HepG2 (cell line): Measurements from ENCODE around the gene TRIM67. TPM values are rescaled to one million over a fixed set of nuclear protein-coding genes. Genes with fewer than 3 reads are reported as not detected.

Experiments
- ATAC-seq: fragments of 200-7000 bp; cut with Tn5 transposase; 3 replicates; pipeline ENCODE4 v1.9.1; 2020; ENCODE audit warnings: mild to moderate bottlenecking, moderate library complexity
- BruUV-seq: library from RNA; stranded (reverse); fragments of 400-500 nt; replicated peaks from 2 replicates; lab custom pipeline; 2021; lab: Mats Ljungman, UMichigan
- CTCF ChIA-PET: fragments of 300-600 bp; formaldehyde crosslinking; extraction: SDS; loops from one replicate; lab custom pipeline; 2021; ENCODE audit warnings: low total read pairs, inconsistent platforms, low intra/inter-chr PET ratio; lab: Yijun Ruan, JAX
- POLR2A ChIA-PET: fragments of 350-600 bp; sonication (Branson Sonifier 250); formaldehyde crosslinking; loops from one replicate; lab custom pipeline; 2020; ENCODE audit warnings: antibody characterized with exemption, inconsistent platforms; lab: Yijun Ruan, JAX
- DNase-seq: peaks from one replicate; pipeline ENCODE4 v3.0.0-alpha.2; 2015; ENCODE audit warnings: low spot score
- FAIRE-seq: peaks from 3 replicates; lab custom pipeline; 2011; peaks lifted over from hg19 to GRCh38; lab: Jason Lieb, UNC
- H2AFZ ChIP-seq: one replicate; pipeline ENCODE4 v1.6.1; 2011; ENCODE audit warnings: low read length, inconsistent platforms
- H3K27ac ChIP-seq: fragments of 300-600 bp; 3 replicates; pipeline ENCODE4 v1.8.0; 2011; ENCODE audit warnings: mixed run types, mild to moderate bottlenecking, mixed read lengths, low read length, inconsistent platforms; ENCODE audit not compliant: insufficient read depth; ENCODE audit errors: extremely low read length
- H3K27me3 ChIP-seq, 2 experiments: fragments of 200-600 bp in 1 of 2; 2 replicates in 1 of 2; 3 replicates in 1 of 2; pipeline versions ENCODE4 v1.6.0 to v1.8.0; 2011; ENCODE audit warnings: low read length in 2 of 2, mild to moderate bottlenecking in 2 of 2, moderate library complexity in 2 of 2, inconsistent platforms in 1 of 2; ENCODE audit not compliant: insufficient read depth in 2 of 2, control insufficient read depth in 1 of 2
- H3K36me3 ChIP-seq, 2 experiments: fragments of 200-600 bp in 1 of 2; replicated peaks in 1 of 2; 2 replicates in 1 of 2; 3 replicates in 1 of 2; pipeline versions ENCODE4 v1.5.1 to v1.8.0; 2011; ENCODE audit warnings: low read length in 2 of 2, inconsistent platforms in 1 of 2; ENCODE audit not compliant: insufficient read depth in 2 of 2, control insufficient read depth in 1 of 2
- H3K4me1 ChIP-seq: 2 replicates; pipeline ENCODE4 v1.5.1; 2012; ENCODE audit warnings: low read length, inconsistent platforms; ENCODE audit not compliant: insufficient read depth
- H3K4me2 ChIP-seq: 2 replicates; pipeline ENCODE4 v1.6.0; 2011; ENCODE audit warnings: low read depth, low read length, inconsistent platforms
- H3K4me3 ChIP-seq, 3 experiments: fragments of 200-600 bp in 1 of 3; sonication (generic), shearing (Covaris generic) in 1 of 3; replicated peaks in 1 of 3; 2 replicates each; pipeline ENCODE4 v1.5.1; 2011 to 2016; ENCODE audit warnings: low read length in 3 of 3, inconsistent platforms in 2 of 3, low read depth in 2 of 3, mild to moderate bottlenecking in 2 of 3, control low read depth in 1 of 3, mixed read lengths in 1 of 3; ENCODE audit not compliant: insufficient read depth in 1 of 3
- H3K79me2 ChIP-seq: one replicate; pipeline ENCODE4 v1.6.1; 2011; ENCODE audit warnings: low read length, inconsistent platforms; ENCODE audit not compliant: insufficient read depth
- H3K9ac ChIP-seq: 2 replicates; pipeline ENCODE4 v1.6.0; 2011; ENCODE audit warnings: mild to moderate bottlenecking, low read depth, low read length, inconsistent platforms; ENCODE audit not compliant: insufficient read depth
- H3K9me3 ChIP-seq: 2 replicates; pipeline ENCODE4 v1.5.1; 2012; ENCODE audit warnings: mild to moderate bottlenecking, low read length
- H4K20me1 ChIP-seq: 2 replicates; pipeline ENCODE4 v1.6.0; 2011; ENCODE audit warnings: inconsistent platforms, mild to moderate bottlenecking, low read length, moderate library complexity; ENCODE audit not compliant: insufficient read depth
- BORCS8-MEF2B ChIP-seq: sonication (generic); formaldehyde crosslinking; IDR thresholded peaks from 2 replicates; pipeline ENCODE4 v1.8.0; 2022; ENCODE audit warnings: mild to moderate bottlenecking, missing genetic modification reagents
- ELF1 ChIP-seq: sonication (generic); formaldehyde crosslinking; IDR thresholded peaks from 2 replicates; pipeline ENCODE4 v1.4.0; 2020; ENCODE audit warnings: missing genetic modification reagents
- GATA4 ChIP-seq: sonication (generic); IDR thresholded peaks from 2 replicates; pipeline ENCODE4 v1.6.1; 2016; ENCODE audit warnings: antibody characterized with exemption, low read depth, borderline replicate concordance
- HDAC6 ChIP-seq: fragments of 200-600 bp; sonication (generic); IDR thresholded peaks from 2 replicates; pipeline ENCODE4 v1.7.0; 2017; ENCODE audit warnings: mild to moderate bottlenecking, antibody characterized with exemption, low read length, low read depth
- HOXA7 ChIP-seq: sonication (generic); formaldehyde crosslinking; IDR thresholded peaks from 2 replicates; pipeline ENCODE4 v1.8.1; 2022; ENCODE audit warnings: mild to moderate bottlenecking, missing genetic modification reagents, moderate library complexity
- NR3C1 ChIP-seq: sonication (generic); formaldehyde crosslinking; IDR thresholded peaks from 2 replicates; pipeline ENCODE4 v1.4.0; 2020; ENCODE audit warnings: missing genetic modification reagents
- RBM22 ChIP-seq: fragments of 200-400 bp; formaldehyde crosslinking; optimal IDR thresholded peaks from 2 replicates; pipeline ENCODE3; 2017; ENCODE audit warnings: mild to moderate bottlenecking, low read length, moderate library complexity
- ZFP36 ChIP-seq: fragments of 150-350 bp; IDR thresholded peaks from 2 replicates; pipeline ENCODE4 v1.6.1; 2018; ENCODE audit warnings: borderline replicate concordance, low read length, low read depth; ENCODE audit not compliant: partially characterized antibody
- ZNF264 ChIP-seq: sonication (generic); formaldehyde crosslinking; IDR thresholded peaks from 2 replicates; pipeline ENCODE4 v1.4.0; 2020; ENCODE audit warnings: missing genetic modification reagents
- ZNF510 ChIP-seq: sonication (generic); formaldehyde crosslinking; IDR thresholded peaks from 2 replicates; pipeline ENCODE4 v1.4.0; 2020; ENCODE audit warnings: low read depth, mild to moderate bottlenecking, missing genetic modification reagents
- ZNF615 ChIP-seq: sonication (generic); formaldehyde crosslinking; IDR thresholded peaks from 2 replicates; pipeline ENCODE4 v1.5.0; 2020; ENCODE audit warnings: mild to moderate bottlenecking, missing genetic modification reagents, borderline replicate concordance
- WGBS: methylation state at CpG from one replicate; pipeline ENCODE4 v1.1.6; 2017; ENCODE audit warnings: low lambda C conversion rate; 5-methylcytosine and 5-hydroxymethylcytosine counted together
- in situ Hi-C: cut with HindIII; loops from 2 replicates; pipeline ENCODE4 v1.10.0; 2017; ENCODE audit warnings: low pct_unique_long_range_greater_than_20kb; ENCODE audit not compliant: extremely low pct_ligation_motif_present
- intact Hi-C: fragments of 100-400 bp; cut with micrococcal nuclease; formaldehyde crosslinking; loops from one replicate; pipeline ENCODE4 v1.10.0; 2022; ENCODE audit not compliant: unreplicated experiment
- polyA plus RNA-seq, 8 experiments: library from polyadenylated mRNA; depleted of rRNA in 3 of 8; stranded (reverse) in 7 of 8; unstranded in 1 of 8; fragments of >200 nt; fragmentation: Illumina TruSeq in 4 of 8; extraction: Trizol in 4 of 8; gene quantifications; 2 replicates each; pipeline versions ENCODE4 v1.2.1 to v1.2.3, GENCODE V29; 2011 to 2016; ENCODE audit warnings: low read depth in 4 of 8, missing spikeins in 1 of 8, mixed read lengths in 1 of 8; ENCODE audit not compliant: insufficient read depth in 1 of 8
- total RNA-seq, 5 experiments: library from RNA; depleted of rRNA; stranded (reverse); fragments of >200 nt; fragmentation: Illumina TruSeq; extraction: Trizol; gene quantifications; 2 replicates each; pipeline ENCODE4 v1.2.3, GENCODE V29; 2016; ENCODE audit warnings: low read depth in 1 of 5
- TF ChIP-seq, protein P1 (sequence below): sonication (generic); formaldehyde crosslinking; conservative IDR thresholded peaks from 2 replicates; pipeline ENCODE4 v1.4.0; 2020; ENCODE audit warnings: missing genetic modification reagents
- TF ChIP-seq, protein P2 (sequence below): sonication (generic); formaldehyde crosslinking; IDR thresholded peaks from 2 replicates; pipeline ENCODE4 v1.5.0; 2020; ENCODE audit warnings: mild to moderate bottlenecking, missing genetic modification reagents

TRIM67 gene
- total and polyA plus RNA-seq, 2 of the 13 experiments (the other 11 are each of a cell fraction or from before 2014, with no cell fraction given), result not detected

DNA sequence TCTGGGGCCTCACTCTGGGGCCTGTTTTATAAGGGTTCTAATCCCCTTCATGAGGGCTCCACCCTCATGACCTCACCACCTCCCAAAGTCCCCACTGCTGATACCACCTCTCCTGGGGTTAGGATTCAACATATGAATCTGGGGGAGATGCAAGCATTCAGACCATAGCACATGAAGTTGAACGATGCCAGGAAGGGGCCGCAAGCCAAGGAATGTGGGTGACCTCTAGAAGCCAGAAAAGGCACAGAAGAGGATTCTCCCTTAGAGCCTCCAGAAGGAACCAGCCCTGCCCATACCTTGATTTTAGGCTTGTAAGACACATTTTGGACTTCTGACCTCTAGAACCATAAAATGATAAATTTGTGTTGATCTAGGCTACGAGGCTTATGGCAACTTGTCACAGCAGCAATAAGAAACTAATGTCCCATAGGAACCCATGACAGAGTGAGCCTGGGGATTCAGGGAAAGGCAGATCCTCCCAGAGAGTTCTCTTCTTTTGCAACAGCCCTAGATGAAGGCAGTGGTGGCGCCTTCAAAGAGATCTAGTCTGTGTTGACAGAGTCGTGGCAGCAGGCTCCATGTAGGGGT, 27.9 kb downstream of the TRIM67 start:
- 36% methylated on average over 5 of the region's 5 CpGs for WGBS
- peaks cover 0 to 52% of the 10 kb centered on the region in 2 experiments; a peak in 3 of 5 replicates for H3K27me3 ChIP-seq

DNA sequence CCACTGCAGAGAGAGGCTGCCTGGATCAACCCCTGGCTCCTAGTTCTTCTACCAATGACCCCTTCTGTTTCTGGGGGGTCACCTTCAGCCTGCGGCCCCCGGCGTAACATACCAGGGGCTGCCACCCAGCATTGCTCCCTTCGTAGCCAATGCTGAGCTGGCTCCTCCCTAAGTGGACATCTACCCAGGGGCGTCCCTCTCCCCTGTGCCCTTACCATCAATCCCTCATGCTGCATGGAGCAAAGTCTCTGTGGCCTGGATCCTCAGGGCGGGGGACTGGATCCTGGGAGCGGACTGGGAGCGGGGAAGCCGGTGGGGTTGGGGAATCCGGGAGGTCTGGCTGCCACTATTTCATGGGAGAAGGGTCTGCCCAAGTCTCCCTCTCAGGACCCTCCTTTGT, 28.6 kb downstream of the TRIM67 start:
- H3K9me3 ChIP-seq, result no peaks in the 10 kb centered on the region
- H2AFZ ChIP-seq, result no peak overlapping the region
- H3K27ac ChIP-seq, result no peak overlapping the region
- no peaks in the 10 kb centered on the region for H4K20me1 ChIP-seq
- H3K27me3 ChIP-seq, result peaks cover 0 to 45% of the 10 kb centered on the region in 2 experiments; a peak in 3 of 5 replicates
- WGBS, result 93% methylated on average over 4 of the region's 10 CpGs
- no peak overlapping the region for H3K4me3 ChIP-seq
- ATAC-seq (no peak), DNase-seq (no peak), FAIRE-seq (no peak)
- H3K36me3 ChIP-seq, result no peaks in the 10 kb centered on the region
- CTCF ChIA-PET, result no interaction called here
- in situ Hi-C loops (no loop called here), intact Hi-C loops (no loop called here)
- TF ChIP-seq GATA4 (no peak), ELF1 (CRISPR knock-in tag) (no peak), NR3C1 (CRISPR knock-in tag) (no peak), ZNF264 (CRISPR knock-in tag) (no peak)
- TF ChIP-seq, protein P1, sequence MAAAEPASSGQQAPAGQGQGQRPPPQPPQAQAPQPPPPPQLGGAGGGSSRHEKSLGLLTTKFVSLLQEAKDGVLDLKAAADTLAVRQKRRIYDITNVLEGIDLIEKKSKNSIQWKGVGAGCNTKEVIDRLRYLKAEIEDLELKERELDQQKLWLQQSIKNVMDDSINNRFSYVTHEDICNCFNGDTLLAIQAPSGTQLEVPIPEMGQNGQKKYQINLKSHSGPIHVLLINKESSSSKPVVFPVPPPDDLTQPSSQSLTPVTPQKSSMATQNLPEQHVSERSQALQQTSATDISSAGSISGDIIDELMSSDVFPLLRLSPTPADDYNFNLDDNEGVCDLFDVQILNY (CRISPR knock-in tag), result no peak
- peaks cover 25% of the 10 kb centered on the region for H3K4me1 ChIP-seq
- BruUV-seq, result no TSS peak
- POLR2A ChIA-PET, result no interaction called here
- H3K79me2 ChIP-seq, result no peaks in the 10 kb centered on the region
- no peak overlapping the region for H3K4me2 ChIP-seq
- H3K9ac ChIP-seq, result no peak overlapping the region

More for the DNA sequence above, 27.9 kb downstream of the TRIM67 start:
- H3K4me1 ChIP-seq, result peaks cover 18% of the 10 kb centered on the region
- ChIA-PET CTCF (no interaction called here), POLR2A (no interaction called here)
- no peak overlapping the region for H3K27ac ChIP-seq
- no peak overlapping the region for H3K4me3 ChIP-seq
- in situ Hi-C loops (no loop called here), intact Hi-C loops (no loop called here)
- H2AFZ ChIP-seq, result no peak overlapping the region
- no peaks in the 10 kb centered on the region for H4K20me1 ChIP-seq
- H3K9ac ChIP-seq, result no peak overlapping the region
- no peak overlapping the region for H3K4me2 ChIP-seq
- no peak for TF ChIP-seq BORCS8-MEF2B (CRISPR knock-in tag)
- no peak for TF ChIP-seq RBM22
- TF ChIP-seq ZFP36, result no peak
- TF ChIP-seq HDAC6, result no peak
- no peak for TF ChIP-seq ZNF615
- no peak for TF ChIP-seq ZNF510
- no peak for TF ChIP-seq HOXA7
- TF ChIP-seq, protein P2, sequence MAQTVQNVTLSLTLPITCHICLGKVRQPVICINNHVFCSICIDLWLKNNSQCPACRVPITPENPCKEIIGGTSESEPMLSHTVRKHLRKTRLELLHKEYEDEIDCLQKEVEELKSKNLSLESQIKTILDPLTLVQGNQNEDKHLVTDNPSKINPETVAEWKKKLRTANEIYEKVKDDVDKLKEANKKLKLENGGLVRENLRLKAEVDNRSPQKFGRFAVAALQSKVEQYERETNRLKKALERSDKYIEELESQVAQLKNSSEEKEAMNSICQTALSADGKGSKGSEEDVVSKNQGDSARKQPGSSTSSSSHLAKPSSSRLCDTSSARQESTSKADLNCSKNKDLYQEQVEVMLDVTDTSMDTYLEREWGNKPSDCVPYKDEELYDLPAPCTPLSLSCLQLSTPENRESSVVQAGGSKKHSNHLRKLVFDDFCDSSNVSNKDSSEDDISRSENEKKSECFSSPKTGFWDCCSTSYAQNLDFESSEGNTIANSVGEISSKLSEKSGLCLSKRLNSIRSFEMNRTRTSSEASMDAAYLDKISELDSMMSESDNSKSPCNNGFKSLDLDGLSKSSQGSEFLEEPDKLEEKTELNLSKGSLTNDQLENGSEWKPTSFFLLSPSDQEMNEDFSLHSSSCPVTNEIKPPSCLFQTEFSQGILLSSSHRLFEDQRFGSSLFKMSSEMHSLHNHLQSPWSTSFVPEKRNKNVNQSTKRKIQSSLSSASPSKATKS (CRISPR knock-in tag), result no peak
- no peaks in the 10 kb centered on the region for H3K79me2 ChIP-seq
- no peaks in the 10 kb centered on the region for H3K9me3 ChIP-seq
- no TSS peak for BruUV-seq
- ATAC-seq (no peak), FAIRE-seq (no peak), DNase-seq (no peak)
- no peaks in the 10 kb centered on the region for H3K36me3 ChIP-seq
